Posterior cingulate gyrus (tissue), 11 donors: ENCODE results near the gene OR10H1.
"Not testable (repeated sequence)": the region's sequence is repeated elsewhere in the genome, so short reads cannot be mapped to it uniquely, and the experiment has no call there.

Experiments
- DNase-seq, 10 donors: peaks; one replicate each; pipeline versions ENCODE4 v3.0.0 to v3.0.0-alpha.2; 2020 to 2021; ENCODE audit warnings: mixed read lengths in 3 of 10
- intact Hi-C: fragments of 100-400 bp; cut with DNase I; formaldehyde crosslinking; loops from one replicate; pipeline ENCODE4 v1.15.1; 2023

Gene OR10H1

GRCh38 chr19:15776991-15777970, 38.2 kb downstream of the OR10H1 start:
- DNase-seq = no peak
- intact Hi-C loops = no loop called here

- intact Hi-C loops = no loop called here
- DNase-seq = no peak
Observed at GRCh38 chr19:15776264-15776663, 39.2 kb downstream of the OR10H1 start.

DNA sequence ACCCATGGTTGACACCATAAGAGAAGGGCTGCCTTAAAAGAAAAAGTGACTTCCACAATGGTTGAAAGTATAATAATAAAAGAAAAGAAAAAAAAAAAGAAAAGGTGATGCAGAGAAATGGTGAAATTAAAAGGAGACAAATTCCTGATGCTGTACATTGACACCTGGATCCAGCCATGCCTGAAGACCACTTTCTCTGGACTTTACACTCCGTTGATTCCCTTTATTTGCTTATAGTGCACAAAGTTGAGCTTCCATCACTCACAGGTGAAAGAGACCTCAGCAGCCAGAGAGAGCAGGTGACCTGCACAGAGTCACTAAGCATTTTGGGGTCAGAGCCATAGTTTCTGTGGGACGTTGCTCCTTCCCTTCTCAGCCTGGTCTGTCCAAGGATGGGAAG, 40.2 kb downstream of the OR10H1 start:
- intact Hi-C loops = no loop called here

GRCh38 chr19:15774159-15774558, 41.3 kb downstream of the OR10H1 start:
- intact Hi-C loops, DNase-seq: not testable (repeated sequence)

More for the DNA sequence above, 40.2 kb downstream of the OR10H1 start:
- DNase-seq = no peak

- no peak for DNase-seq
- intact Hi-C loops = no loop called here
Observed at GRCh38 chr19:15769586-15769985, 45.9 kb downstream of the OR10H1 start.

DNA sequence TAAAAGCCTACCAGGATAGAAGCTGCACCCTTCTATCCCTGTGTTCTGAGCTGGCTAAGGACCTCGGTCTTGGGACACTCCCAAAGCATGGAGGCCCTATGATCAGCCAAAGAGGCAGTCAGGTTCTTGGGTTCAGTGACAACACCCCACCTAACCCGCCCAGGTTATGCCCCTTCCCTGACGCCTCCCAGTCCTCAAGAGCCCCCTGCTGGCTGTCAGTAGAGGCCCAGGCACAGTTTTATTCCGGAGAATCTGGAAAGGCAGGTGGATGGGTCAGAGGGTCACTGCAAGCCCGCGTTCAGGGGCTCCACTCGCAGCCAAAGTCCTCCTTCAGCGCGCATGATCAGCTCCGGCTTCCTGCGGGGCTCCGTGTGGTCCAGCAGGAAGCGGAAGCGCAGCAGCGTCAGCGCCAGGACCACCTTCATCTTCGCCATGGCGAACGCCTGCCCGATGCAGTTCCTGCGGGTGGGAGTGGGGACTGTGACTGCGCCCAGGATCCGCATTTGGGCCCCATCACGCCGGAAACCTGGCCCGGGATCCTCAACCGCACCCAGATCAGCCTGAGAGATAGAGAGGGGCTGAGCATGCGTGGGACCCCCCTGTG, 55.4 kb downstream of the OR10H1 start:
- peak in 1 of 10 donors; percentile 44 for DNase-seq
- intact Hi-C loops = no loop called here

GRCh38 chr19:15758379-15758778, 57.1 kb downstream of the OR10H1 start:
- intact Hi-C loops = no loop called here
- no peak for DNase-seq
